NCI-H82 treated with DMSO at 0.1 percent for 48 hours (cell line): Measurements from ENCODE around the gene CLIP1.
A peak's percentile ranks its signal among the peaks of the same experiment; 100 is the strongest.
"Not testable (repeated sequence)": the region's sequence is repeated elsewhere in the genome, so short reads cannot be mapped to it uniquely, and the experiment has no call there.

Source experiments
- DNase-seq: peaks from one replicate; lab custom pipeline; 2025; ENCODE audit not compliant: unreplicated experiment; lab: John Stamatoyannopoulos, UW

Gene CLIP1

GRCh38 chr12:122260735-122261134 lies 161.7 kb downstream of the CLIP1 start:
- DNase-seq, result not testable (repeated sequence)

DNA sequence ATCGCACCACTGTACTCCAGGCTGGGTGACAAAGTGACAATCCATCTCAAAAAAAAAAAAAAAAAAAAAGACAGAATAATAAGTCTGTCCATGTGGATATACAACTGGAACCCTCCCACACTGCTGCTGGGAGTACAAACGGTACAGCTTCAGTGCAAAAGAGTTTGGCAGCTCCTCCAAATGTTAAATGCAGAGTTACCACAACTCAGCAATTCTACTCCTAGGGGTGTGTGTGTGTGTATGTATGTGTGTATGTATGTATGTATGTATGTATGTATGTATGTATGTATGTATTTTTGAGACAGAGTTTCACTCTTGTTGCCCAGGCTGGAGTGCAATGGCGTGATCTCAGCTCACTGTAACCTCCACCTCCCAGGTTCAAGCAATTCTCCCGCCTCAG lies 163.5 kb downstream of the CLIP1 start:
- not testable (repeated sequence) for DNase-seq

DNA sequence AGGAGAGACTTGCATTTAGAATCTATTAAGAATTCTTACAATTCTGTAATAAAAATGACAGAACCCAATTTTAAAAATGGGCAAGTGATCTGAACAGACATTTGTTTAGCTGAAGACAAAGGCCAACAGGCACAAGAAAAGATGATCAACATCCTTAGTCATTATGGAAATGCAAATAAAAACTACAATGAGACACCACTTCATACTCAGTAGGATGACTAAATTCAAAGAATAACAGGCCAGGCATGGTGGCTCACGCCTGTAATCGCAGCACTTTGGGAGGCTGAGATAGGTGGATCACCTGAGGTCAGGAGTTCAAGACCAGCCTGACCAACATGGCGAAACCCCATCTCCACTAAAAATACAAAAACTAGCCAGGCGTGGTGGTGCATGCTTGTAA lies 164.0 kb downstream of the CLIP1 start:
- not testable (repeated sequence) for DNase-seq

DNA sequence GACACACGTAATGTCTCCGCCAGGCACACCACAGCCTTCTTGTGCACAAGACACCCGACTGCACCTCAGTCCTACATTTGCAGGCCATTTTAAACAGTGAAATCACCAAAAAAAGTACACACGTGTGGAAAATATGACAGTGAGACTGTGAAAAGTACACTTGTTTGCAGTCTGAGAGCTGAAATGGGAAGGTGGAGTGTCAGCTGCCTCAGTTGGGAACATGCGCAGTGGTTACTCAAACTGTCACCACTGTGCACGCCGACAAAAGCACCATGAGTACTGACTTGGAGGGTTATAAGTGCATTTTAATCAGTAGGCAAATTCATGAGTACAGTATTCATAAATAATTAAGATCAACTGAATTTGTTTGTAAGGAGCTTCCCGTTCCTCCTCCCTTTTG lies 171.9 kb downstream of the CLIP1 start:
- DNase-seq, result no peak

GRCh38 chr12:122250047-122250446 lies 172.4 kb downstream of the CLIP1 start:
- DNase-seq, result no peak

DNA sequence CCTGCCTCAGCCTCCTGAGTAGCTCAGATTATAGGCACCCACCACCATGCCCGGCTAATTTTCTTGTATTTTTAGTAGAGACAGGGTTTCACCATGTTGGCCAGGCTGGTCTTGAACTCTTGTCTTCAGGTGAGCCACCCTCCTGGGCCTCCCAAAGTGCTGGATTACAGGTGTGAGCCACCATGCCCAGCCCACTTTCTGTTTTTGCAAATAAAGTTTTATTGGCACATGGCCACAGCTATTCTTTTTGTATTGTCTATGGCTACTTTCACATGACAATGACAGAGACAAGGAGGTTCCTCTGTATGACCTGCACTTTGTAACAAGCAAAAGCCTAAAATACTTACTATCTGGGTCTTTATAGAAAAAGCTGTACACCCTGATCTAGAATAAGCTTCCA lies 176.9 kb downstream of the CLIP1 start:
- no peak for DNase-seq

- no peak for DNase-seq
These were observed 177.7 kb downstream of the CLIP1 start for GRCh38 chr12:122244565-122245371.

GRCh38 chr12:122243965-122244364 lies 178.5 kb downstream of the CLIP1 start:
- DNase-seq, result no peak

GRCh38 chr12:122238861-122239260 lies 183.6 kb downstream of the CLIP1 start:
- DNase-seq, result no peak

DNA sequence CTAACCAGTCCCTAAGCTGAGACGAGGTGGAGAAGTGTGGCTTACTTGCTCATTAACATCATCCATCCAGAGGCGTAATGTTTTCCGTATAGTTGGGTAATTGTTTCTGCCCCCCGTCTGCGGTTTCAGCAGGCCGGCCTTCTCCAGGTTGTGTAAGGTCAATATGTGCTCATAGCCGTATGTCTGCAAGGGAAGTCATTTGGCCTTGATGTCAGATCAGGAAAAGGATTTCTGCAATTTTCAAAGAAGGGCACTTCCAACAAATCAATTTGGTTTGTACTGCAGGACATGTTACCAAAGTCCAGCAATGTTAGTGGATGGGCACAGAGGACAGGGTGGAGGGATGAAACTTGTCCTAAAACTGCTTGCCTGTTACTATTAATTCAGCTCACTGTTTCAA lies 186.7 kb downstream of the CLIP1 start:
- no peak for DNase-seq

DNA sequence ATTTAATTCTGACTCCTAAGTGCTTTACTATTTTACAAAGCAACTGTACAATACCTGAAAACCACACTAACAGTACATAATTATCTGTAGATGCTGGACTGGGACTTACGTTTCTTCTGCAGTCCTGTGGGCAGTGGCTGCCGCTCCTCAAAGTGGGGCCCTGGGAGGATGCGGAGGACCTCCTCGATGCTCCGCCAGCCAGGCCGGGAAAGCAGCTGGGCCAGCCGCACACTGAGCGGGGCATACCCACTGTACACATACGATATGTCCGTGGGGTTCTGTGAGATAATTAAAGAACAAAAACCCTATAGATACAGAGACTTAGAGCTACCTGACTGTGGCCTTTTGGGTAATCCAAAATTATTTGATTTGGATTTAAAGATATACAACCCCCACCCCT lies 189.8 kb downstream of the CLIP1 start:
- no peak for DNase-seq

GRCh38 chr12:122230798-122231197 lies 191.7 kb downstream of the CLIP1 start:
- no peak for DNase-seq

GRCh38 chr12:122228092-122228491 lies 194.4 kb downstream of the CLIP1 start:
- DNase-seq, result no peak

DNA sequence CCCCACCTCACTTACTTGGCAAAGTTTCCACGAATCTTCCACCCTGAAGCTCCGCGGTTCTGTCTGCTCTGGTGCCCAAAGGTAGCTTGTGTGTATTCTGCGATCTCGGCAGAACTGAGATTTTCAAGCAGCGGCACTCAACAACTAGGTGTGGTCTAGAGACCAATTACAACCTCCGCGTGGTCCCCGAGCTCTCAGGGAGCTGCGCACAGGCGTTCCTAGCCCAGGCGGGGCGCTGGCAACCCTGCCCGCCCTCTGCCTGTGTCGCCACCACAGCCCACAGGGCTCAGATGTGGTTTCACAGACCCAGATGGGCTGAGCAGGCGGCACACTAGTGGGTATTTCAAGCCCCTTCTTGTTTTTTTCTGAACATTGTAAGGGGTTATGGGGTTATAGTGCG lies 195.1 kb downstream of the CLIP1 start:
- DNase-seq, result no peak

- DNase-seq, result no peak
These were observed 195.9 kb downstream of the CLIP1 start for GRCh38 chr12:122226366-122227125.

GRCh38 chr12:122225683-122226365 lies 196.6 kb downstream of the CLIP1 start, which contains the start of gene DIABLO:
Gene DIABLO (minus strand): TSS chr12:122226052. CDS start chr12:122226014, 38 bp downstream.
- DNase-seq, result peak; percentile 97
